Hematopoietic multipotent progenitor cell treated with erythropoietin and hydrocortisone succinate and interleukin-3 and kit ligand, for 17 days (in vitro differentiated cells): ENCODE measurements around the gene TSHZ3.

Experiments
- DNase-seq: peaks from one replicate; pipeline ENCODE4 v3.0.0-alpha.2; 2015; ENCODE audit warnings: low spot score

Gene TSHZ3

DNA sequence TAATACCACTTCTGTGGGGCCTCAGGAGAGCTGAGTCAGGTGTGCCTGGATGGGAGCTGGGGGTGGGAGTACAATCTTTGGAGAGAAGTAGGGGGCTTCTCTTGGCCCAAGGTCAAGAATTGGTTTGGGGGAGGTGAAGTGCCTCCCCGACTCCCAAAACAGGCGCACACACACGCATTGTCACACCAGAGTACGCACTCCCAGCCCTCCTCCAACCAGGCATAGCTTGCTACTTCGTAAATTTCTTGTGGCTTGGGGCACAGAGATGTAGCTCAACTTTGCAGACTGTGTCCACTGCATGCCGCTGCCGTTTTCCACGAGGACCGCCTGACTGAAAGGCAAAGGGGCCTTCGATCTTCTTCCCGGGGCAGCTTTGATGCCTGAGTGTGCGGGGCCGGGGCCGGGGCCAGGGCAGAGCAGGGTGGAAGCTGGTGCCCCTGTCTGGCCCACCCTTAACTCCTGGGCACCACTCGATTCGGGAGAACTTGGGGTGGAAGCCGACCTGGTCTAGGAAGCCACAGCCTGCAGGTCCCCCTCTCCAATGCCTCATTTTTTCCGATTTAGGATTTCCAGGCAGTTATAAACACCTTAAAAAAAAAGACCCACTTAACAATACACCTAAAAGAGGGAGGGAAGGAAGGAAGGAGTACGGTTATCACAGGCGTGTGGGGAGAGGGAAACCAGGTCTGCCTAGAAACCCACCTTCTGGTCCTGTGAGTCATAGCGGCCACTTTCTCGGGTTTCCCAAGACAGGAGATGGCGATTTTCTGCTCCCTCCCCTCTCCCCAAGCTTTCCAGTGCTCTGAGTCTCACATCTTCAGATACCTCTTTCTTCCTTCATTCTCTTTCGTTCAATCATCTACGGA is 5.8 kb upstream of the TSHZ3 start:
- DNase-seq, result no peak

DNA sequence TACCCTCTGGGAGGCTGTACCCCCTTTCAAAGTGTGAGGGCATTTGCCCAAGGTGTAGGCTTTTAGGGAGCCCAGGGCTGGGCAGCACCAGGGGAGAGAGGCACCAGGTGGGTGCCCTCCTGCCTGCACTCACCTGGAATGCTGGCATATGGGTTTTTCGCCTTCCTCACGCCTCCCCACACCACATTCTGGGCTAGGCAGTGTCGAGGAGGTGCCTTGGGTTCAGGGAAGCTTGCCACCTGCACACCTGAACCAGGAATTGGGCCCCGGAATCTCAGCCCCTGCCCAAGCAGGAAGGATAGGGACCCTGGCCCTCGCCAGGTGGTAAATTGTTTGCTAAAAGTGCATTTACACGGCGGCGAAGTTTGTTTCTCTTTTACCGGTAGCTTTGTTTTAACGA is 5.1 kb upstream of the TSHZ3 start:
- DNase-seq, result no peak

DNA sequence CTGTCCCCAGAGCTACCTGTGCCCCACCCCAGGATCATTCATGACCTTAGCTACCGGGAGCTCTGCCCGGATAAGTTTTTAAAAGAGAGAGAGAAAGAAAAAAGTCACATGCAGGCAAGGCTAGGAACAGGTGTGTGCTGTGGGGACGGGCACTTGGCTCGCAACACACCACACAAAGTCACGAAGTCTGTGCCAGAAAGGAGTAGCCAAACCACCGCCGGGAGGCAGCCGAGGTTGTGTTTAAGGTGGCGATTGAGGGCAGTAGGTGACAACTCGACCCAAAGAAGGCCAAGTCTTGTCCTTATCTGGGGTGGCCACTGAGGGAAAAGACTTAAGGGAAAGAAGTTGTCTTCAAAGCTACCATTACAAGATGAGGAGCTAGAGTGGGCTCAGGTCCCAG is 4.6 kb upstream of the TSHZ3 start:
- no peak for DNase-seq

- DNase-seq, result no peak
Measured at GRCh38 chr19:31352782-31353651, 3.8 kb upstream of the TSHZ3 start.

DNA sequence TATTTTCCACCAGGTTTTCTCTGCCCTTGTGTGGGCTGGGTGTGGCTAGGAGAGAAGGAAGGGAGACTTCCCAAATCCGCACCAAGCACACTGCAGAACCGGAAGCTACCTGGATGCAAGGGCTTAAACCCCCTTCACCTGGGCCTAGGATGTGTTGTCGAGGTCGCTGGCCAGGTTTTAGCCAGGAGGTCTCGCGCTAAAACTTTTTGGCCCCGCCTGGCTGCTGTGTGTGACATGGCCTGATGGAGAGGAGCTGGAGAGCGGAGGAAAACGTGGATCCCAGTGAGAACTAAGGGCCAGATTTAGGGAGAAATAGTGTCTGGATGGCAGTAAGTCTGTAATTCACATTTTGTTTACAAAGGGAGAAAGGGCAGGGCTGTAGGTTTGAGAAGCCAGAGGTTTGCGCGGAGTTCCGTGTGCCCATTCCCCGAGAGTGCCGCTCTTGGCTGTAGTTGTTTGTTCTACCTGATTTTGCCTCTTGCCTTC is 3.1 kb upstream of the TSHZ3 start:
- no peak for DNase-seq

DNA sequence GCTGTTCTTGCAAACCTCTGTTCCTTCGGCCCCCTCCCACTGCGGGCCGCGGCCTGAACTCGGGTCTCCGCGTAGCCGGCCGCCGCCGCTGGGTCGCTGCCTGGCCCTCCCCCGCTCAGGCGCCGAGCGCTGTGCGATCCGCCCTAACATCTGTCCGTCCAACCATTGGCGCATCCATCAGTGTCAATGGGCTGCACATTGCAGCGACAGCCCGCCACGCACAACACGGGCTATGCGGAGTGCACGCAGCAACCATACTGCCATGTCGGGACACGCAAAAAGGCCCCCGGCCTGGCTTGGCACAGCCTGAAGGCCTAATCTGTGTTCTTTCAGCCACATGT is 2.6 kb upstream of the TSHZ3 start:
- no peak for DNase-seq

DNA sequence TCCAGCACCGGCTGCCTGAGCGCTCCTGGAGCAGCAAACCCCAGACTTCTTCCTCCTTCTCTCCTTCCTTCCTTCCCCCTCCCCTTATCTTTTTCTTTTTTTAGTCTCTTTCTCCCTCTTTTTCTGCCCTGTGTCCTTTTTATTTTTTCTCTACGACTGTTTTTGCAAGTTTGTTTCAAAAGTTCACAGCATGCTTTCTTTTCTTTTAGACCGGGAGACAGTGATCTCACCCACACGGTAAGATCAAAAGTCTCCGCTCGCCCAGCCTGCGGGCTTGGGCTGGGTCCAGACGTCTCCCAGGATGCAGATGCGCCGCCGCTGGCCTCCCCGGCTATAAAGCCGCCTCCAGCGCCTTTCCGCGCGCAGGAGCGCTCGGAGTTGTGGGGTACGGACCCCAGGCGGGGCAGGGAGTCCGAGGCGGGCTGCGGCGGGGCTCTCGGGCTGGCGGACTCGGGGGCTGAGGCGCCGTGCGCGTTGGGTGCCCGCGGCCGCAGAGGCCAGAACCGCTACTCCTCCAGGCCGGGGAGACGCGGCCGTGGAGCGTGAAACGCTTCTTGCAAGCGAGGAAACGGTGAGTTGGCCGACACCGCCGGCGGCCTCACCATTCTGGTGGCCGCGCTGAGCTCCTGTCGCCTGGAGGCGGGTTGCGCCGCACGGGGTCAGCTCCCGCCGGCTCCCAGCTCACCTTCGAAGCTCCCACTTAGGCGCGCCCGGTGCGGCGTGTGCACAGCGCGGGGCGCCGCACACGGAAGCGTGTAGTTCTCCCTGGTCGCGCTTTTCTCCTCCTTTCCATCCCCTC is 2.0 kb upstream of the TSHZ3 start:
- no peak for DNase-seq

DNA sequence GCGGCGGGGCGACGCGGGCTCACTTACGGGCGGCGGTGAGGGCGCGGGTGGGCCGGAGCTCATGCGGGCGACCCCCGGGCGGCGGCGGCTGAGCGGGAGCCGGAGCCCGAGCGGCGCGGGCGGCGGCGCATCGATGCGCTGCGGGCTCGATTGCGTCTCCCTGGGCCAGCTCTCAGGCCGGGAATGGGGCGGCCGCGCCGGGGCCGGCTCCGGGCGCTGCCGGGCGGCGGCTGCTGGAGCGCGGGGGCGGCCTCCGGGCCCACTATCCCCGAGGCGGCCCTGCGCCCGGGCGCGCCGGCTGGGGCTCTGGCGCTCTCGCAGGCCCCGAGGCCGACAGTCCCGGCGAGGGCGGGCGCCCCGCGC is 1.4 kb upstream of the TSHZ3 start:
- DNase-seq, result no peak

DNA sequence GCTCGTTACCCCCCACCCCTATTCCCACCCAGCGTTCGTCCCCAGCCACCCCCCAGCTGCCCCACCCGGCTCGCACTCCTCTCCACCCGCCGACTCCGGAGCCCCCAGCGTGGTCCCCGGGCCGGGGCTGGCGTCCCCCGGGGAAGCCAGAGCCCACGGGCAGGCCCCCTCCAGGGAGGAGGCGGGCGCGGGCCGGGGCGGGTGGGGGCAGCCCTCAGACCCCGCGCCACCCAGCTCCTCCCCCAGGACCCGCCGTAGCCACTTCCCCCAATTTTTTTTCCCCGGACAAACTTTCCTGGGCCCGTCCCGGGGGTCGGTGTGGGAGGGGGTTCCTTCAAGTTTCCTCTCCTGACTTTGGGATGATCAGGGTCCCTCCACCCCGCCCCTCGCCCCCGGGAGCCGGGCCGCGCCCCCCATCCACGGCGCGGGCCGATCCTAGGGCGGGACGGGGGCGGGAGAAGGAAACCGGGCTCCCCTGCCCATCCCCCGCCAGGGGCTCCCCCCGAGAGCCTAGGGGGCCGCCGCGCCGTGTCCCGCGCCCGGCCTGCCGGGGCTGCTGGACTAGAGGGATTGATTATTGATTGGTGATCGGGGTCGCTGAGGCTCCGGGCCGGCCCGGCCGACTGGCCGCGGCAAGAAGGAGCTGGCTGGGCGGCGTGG is 927 bp upstream of the TSHZ3 start:
- no peak for DNase-seq

- DNase-seq, result no peak
Measured at GRCh38 chr19:31348481-31349159, 616 bp downstream of the TSHZ3 start.

- DNase-seq, result no peak
Measured at GRCh38 chr19:31347828-31348392, 1.3 kb downstream of the TSHZ3 start.

- DNase-seq, result no peak
Measured at GRCh38 chr19:31347354-31347753, 1.9 kb downstream of the TSHZ3 start.

- DNase-seq, result no peak
Measured at GRCh38 chr19:31346184-31347059, 2.8 kb downstream of the TSHZ3 start.

GRCh38 chr19:31344403-31344802 is 4.8 kb downstream of the TSHZ3 start:
- no peak for DNase-seq

DNA sequence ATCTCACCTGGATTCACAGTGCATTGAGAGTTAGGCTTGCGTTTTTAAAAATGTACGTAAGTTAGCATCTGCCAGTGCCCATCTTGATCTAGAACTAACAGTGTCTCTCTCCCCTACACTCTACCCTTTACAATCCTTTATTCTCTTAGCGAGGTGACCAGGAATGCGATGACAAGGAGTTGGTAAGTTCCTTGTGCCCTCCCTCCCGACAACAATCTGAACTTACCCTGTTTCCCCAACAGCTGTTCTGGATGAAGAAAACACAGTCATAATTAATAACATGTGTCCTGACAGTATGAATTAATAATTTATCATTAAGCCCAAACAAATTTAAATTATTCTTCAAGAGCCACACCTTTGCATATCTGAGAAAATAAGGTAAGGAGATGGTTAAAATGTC is 6.3 kb downstream of the TSHZ3 start:
- no peak for DNase-seq

DNA sequence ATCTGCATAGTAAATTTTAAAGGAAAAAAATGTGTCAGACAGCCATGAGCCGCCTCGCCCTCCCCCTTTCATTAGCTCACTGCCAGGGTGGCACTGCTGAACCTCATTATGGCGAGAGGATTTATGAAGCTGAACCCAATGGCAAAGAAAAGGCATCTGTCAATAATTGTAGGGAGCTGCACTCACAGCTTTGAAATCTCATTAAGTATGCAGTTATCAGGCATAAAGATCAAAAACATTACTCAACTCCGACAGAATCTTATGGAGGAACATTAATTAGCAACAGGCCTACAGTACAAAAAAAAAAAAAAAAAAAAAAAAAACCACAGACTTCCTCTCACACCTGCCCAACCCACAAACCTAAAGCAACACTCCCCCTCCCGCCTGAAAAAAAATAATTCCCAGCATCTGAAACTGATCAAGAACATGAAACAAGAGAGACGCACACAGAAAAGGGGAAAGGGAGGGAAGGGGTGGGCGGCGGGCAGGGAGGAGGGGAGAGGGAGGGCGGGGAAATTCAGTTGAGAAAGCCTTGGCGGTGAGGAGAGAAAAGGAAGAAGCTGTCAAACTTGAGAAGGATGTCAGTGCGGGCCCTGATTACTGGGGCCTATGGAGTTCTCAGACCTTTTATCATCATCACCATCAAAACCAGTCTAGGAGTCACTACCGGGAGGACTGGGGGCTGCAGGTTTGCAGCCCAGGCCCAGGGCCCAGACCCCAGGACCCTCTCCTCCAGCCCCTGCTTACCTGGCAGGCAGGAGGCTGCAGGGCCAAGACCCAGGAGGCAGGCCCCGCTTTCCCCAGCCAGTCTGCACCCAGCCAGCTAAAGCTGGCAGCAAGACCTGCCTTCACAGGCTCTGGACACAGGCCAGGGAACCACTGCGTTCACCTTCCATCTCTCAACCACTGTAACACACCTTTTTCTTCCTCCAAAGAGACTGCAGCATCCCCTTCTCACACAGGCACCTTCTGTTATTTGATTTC is 8.9 kb downstream of the TSHZ3 start:
- no peak for DNase-seq

GRCh38 chr19:31339411-31339810 is 9.8 kb downstream of the TSHZ3 start:
- no peak for DNase-seq

GRCh38 chr19:31338069-31338776 is 11.0 kb downstream of the TSHZ3 start:
- no peak for DNase-seq
